ENCODE data around the gene SLC39A3.

The SLC39A3 gene

DNA sequence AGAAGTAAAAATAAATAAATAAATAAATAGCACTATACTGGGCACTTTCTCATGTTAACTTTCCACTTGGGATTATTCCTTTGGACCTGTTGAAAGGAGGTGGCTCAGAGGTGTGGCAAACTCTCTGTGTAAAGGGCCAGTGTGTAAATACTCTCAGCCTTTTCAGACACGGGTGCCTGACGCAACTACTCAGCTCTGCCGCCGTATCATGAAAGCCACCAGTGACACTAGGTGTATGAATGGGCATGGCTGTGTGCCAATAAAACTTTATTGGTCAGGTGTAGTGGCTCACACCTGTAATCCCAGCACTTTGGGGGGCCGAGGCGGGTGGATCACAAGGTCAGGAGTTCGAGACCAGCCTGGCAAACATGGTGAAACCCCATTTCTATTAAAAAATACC is 20.1 kb upstream of the SLC39A3 start:
- TF ChIP-seq ZBTB7A (IDR thresholded peaks at IDR 0.05; ENCODE audit: low read depth) (no peak), TAF1 (IDR thresholded peaks at IDR 0.05; ENCODE audit: low read depth) (no peak), RAD21 (IDR thresholded peaks at IDR 0.05; ENCODE audit: low read depth) (no peak), YY1 (IDR thresholded peaks at IDR 0.05; ENCODE audit: low read depth) (no peak), TCF12 (IDR thresholded peaks at IDR 0.05; ENCODE audit: low read depth) (no peak), EP300 (IDR thresholded peaks at IDR 0.05; ENCODE audit: borderline replicate concordance) (no peak), CEBPB (IDR thresholded peaks at IDR 0.05) (no peak), NFIC (IDR thresholded peaks at IDR 0.05) (no peak), FOXM1 (IDR thresholded peaks at IDR 0.05; ENCODE audit: borderline replicate concordance, low read depth) (no peak)
- TF ChIP-seq, protein P1, sequence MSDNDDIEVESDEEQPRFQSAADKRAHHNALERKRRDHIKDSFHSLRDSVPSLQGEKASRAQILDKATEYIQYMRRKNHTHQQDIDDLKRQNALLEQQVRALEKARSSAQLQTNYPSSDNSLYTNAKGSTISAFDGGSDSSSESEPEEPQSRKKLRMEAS (IDR thresholded peaks at IDR 0.05): no peak
- TF ChIP-seq, protein P2, sequence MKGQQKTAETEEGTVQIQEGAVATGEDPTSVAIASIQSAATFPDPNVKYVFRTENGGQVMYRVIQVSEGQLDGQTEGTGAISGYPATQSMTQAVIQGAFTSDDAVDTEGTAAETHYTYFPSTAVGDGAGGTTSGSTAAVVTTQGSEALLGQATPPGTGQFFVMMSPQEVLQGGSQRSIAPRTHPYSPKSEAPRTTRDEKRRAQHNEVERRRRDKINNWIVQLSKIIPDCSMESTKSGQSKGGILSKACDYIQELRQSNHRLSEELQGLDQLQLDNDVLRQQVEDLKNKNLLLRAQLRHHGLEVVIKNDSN (IDR thresholded peaks at IDR 0.05): no peak

GRCh38 chr19:2759362-2759761 is 19.5 kb upstream of the SLC39A3 start:
- TF ChIP-seq, protein P2 (IDR thresholded peaks at IDR 0.05): no peak
- TF ChIP-seq, protein P1 (IDR thresholded peaks at IDR 0.05): no peak
- TF ChIP-seq TCF12 (IDR thresholded peaks at IDR 0.05; ENCODE audit: low read depth): no peak
- no peak for TF ChIP-seq REST (IDR thresholded peaks at IDR 0.05; ENCODE audit: low read depth)
- TF ChIP-seq EGR1 (IDR thresholded peaks at IDR 0.05): no peak
- no peak for TF ChIP-seq TEAD4 (IDR thresholded peaks at IDR 0.05)
- TF ChIP-seq CEBPB (IDR thresholded peaks at IDR 0.05): no peak
- TF ChIP-seq CREB1 (IDR thresholded peaks at IDR 0.05; ENCODE audit: low read depth): no peak
- TF ChIP-seq NFIC (IDR thresholded peaks at IDR 0.05): no peak
- no peak for TF ChIP-seq EP300 (IDR thresholded peaks at IDR 0.05; ENCODE audit: borderline replicate concordance)
- no peak for TF ChIP-seq TAF1 (IDR thresholded peaks at IDR 0.05; ENCODE audit: low read depth)
- no peak for TF ChIP-seq RAD21 (IDR thresholded peaks at IDR 0.05; ENCODE audit: low read depth)
- TF ChIP-seq ZBTB7A (IDR thresholded peaks at IDR 0.05; ENCODE audit: low read depth): no peak
- no peak for TF ChIP-seq FOXM1 (IDR thresholded peaks at IDR 0.05; ENCODE audit: borderline replicate concordance, low read depth)

GRCh38 chr19:2758601-2759313 is 18.9 kb upstream of the SLC39A3 start:
- no peak for TF ChIP-seq CREB1 (IDR thresholded peaks at IDR 0.05; ENCODE audit: low read depth)
- TF ChIP-seq, protein P1 (IDR thresholded peaks at IDR 0.05): no peak
- TF ChIP-seq FOXM1 (IDR thresholded peaks at IDR 0.05; ENCODE audit: borderline replicate concordance, low read depth): no peak
- no peak for TF ChIP-seq YY1 (IDR thresholded peaks at IDR 0.05; ENCODE audit: low read depth)
- no peak for TF ChIP-seq TAF1 (IDR thresholded peaks at IDR 0.05; ENCODE audit: low read depth)
- no peak for TF ChIP-seq REST (IDR thresholded peaks at IDR 0.05; ENCODE audit: low read depth)
- no peak for TF ChIP-seq EGR1 (IDR thresholded peaks at IDR 0.05)
- TF ChIP-seq RAD21 (IDR thresholded peaks at IDR 0.05; ENCODE audit: low read depth): no peak
- no peak for TF ChIP-seq ZBTB7A (IDR thresholded peaks at IDR 0.05; ENCODE audit: low read depth)
- TF ChIP-seq TEAD4 (IDR thresholded peaks at IDR 0.05): no peak
- TF ChIP-seq, protein P2 (IDR thresholded peaks at IDR 0.05): no peak
- TF ChIP-seq EP300 (IDR thresholded peaks at IDR 0.05; ENCODE audit: borderline replicate concordance): no peak

- TF ChIP-seq, protein P1 (IDR thresholded peaks at IDR 0.05): no peak
- no peak for TF ChIP-seq REST (IDR thresholded peaks at IDR 0.05; ENCODE audit: low read depth)
Measured at GRCh38 chr19:2756921-2757881, 17.4 kb upstream of the SLC39A3 start.

Measured in Ishikawa (cell line).